Transverse colon (tissue), 3 donors: Measurements from ENCODE around the gene CSNK1A1L.

Source experiments
- CTCF ChIP-seq, 5 experiments: fragments of 200-600 bp in 3 of 5; fragments of 450-650 bp in 2 of 5; sonication (generic) in 3 of 5; IDR thresholded peaks; 1 replicate in 2 of 5; 2 replicates in 3 of 5; pipeline ENCODE4 v1.5.1; 2016 to 2017; ENCODE audit warnings: antibody characterized with exemption in 5 of 5, inconsistent platforms in 3 of 5, mild to moderate bottlenecking in 2 of 5, moderate library complexity in 1 of 5
- EP300 ChIP-seq: sonication (generic); formaldehyde crosslinking; IDR thresholded peaks from one replicate; pipeline ENCODE4 v1.6.1; 2017; ENCODE audit warnings: antibody characterized with exemption, low read depth
- POLR2A ChIP-seq: fragments of 450-650 bp; IDR thresholded peaks from one replicate; pipeline ENCODE4 v1.6.1; 2016; ENCODE audit warnings: antibody characterized with exemption, mild to moderate bottlenecking, moderate library complexity

DNA sequence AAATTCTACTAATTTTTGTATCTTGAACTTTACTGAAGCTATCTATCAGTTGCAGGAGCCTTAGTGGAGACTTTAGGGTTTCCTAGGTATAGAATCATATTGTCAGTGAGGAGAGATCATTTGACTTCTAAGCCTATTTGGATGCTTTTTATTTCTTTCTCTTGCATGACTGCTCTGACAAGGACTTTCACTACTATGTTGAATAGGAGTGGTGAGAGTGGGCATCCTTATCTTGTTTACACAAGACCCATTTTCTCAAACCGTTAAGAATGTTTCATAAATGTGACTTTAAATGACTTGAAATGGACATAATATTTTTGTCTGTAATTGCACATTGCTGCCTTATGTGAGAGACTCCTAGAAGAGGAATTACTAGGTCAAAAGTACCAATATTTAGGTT, 17.9 kb upstream of the CSNK1A1L start:
- no peak for TF ChIP-seq CTCF (IDR thresholded peaks at IDR 0.05)
- TF ChIP-seq POLR2A: no peak
- TF ChIP-seq EP300: no peak
